HG03469 (cell line): ENCODE data around the gene PARD3B.

Source experiments
- ATAC-seq: cut with Tn5 transposase; IDR thresholded peaks from one replicate; pipeline ENCODE4 v1.9.1; 2021; ENCODE audit warnings: mild to moderate bottlenecking, moderate library complexity, moderate number of reproducible peaks; ENCODE audit not compliant: unreplicated experiment

Gene PARD3B

DNA sequence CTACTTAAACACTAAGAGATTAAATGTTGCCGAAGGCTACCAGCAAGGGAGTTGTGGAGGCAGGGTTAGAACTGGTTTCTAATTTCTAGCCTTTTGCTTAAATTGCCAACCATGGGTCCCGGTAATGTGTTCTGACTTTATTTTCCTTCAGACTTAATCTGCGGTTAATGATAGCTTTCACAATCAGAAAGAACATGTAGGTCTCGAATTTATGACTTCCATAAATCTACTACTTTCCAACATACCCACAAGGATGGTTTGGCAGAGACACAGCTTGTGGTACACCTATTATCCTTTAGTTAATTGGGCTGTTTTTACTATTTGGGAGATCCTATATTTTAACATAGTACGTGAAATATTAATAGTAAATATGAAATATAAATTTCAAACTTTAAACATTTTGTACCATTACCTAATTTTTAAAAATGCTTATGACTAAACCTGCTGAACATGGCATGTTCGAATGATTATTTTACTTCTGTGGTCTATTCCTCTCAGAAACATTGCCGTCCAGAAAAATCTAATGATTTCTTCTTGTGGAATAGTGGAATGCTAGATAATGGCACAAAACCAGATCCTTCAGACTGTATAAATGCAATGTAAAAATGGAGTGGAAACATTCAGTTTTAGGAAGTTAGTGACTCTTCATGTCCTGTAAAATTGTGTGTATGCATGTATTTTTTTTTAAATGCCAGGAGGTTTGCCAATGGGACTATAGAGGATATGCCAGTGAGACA is 41.3 kb downstream of the PARD3B start:
- no peak for ATAC-seq

DNA sequence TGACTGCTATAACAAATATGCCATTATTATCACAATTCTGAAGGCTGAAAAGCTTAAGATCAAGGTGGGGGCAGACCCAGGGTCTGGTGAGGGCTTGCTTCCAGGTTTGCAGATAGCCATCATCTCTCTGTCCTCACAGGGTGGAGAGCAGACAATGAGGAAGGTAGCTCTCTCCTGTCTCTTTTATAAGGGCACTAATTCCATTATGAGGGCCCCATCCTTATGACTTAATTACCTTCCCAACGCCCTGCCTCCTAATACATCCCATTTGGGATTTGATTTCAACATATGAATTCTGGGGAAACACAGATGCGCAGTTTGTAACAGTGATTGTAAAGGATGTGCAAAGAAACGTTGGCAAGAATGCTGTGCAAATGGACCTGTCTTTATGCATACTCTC is 44.8 kb downstream of the PARD3B start:
- ATAC-seq, result no peak

DNA sequence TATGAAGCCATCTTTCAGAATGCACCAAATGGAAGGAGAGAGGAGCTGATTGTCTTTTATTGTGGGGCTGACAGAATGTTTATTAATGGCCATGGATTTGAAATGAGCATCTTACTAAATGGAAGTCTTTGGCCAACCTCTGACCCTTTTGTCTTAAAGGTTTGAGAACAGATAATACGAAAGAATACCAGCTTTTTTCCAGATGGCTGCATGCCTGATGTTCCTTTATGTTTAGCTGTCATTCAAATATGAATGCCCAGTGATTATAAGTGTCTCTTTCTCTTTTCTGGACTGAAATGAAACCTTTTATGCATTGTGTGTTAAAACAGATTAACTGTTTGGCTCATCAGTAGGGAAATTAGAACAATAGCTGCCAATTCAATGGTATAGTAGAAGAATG is 46.0 kb downstream of the PARD3B start:
- ATAC-seq, result no peak

DNA sequence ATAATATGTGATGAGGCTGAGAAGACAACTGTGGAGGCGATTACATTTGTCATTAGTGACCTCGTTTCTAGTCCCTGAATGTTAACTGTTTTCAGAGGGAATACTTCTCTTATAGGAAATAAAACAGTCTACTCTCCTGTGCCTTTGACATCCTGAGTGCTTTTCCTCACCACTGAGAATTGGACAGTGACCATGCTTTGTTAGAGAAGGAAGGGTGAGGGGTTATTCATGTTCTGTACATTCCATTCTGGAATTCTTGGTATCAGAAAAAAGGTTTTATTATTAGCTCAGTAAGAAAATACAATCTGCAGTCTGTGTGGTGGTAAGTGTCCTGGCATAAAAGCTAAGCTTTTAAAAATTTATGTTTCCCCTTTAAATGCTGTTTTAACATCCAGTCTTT is 58.8 kb downstream of the PARD3B start:
- ATAC-seq, result no peak

DNA sequence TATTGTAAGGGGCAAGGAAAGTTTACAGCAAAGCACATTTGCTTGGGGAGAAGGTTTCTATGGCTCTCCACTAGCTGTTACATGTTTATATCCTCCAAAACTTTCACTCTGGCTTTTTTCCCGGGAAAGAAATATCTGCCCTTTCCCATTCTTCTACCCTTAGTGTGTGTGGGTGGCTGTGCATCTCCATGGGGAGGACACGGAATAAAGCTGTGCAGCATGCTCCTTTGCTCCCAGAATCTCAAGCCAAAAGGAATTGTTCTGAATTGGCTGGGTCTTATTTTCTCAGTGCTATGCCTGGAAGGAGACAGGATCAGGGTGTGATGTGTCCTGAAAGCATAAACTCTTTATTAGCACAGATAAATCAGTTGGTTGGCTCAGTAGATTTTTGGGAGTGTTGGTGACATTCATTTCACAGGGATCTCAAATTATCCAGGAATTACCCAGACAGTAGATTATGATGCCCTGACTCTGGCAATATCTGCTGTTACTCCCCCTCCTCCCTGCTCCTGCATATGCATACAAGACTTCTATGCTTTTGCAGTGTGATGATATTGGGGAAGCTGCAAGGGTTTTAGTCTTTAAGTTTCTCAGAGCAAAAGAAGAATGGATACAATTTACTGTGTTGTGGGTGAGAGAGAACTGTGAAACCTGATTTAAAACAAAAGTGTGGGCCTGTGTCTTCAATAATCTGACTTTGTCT is 63.1 kb downstream of the PARD3B start:
- ATAC-seq, result no peak

DNA sequence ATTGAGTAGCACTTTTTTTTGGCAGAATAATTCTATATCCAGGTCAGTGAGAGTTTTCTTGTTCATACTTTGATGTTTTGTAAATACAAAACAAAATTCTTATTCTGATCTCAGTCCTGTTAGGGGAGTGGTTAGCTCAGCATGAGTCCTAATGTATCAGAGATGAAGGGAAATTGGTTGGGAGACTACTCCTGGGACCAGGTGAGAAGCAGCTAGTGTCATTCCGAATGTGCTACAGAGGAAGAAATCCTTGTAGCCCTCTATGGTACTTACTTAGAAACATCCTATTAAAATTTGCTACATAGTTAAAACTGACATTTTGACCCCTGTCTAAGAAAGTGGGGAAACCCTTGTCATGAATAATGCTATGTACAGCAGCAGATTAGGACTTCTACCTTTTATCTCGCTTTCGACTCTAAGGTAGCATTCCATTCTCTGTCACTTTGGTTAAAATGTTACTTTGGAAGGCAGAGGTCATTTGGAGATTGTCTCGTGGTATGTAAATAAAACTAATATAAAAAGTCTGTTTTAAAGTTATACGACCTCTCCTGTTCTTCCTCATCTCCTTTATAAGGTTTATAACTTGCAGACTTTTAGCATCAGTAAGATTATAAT is 65.8 kb downstream of the PARD3B start:
- no peak for ATAC-seq

DNA sequence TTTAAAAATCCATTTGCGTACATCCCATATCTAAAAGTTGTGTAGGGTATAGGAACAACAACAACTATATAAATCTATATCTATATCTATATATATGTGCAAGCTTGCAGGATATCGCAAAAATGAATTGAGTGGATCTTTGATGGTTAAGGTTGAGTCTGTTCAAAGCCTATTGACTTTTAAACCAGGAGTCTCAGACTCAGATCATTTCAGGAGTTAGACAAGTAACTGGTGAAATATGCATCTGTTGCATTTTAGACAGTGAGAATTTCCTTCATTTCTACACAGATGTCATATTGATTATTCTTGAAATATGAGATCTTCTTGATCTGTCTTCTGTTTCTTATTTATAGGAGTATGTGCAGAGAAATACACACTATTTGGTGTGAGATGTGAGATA is 66.5 kb downstream of the PARD3B start:
- ATAC-seq, result no peak

DNA sequence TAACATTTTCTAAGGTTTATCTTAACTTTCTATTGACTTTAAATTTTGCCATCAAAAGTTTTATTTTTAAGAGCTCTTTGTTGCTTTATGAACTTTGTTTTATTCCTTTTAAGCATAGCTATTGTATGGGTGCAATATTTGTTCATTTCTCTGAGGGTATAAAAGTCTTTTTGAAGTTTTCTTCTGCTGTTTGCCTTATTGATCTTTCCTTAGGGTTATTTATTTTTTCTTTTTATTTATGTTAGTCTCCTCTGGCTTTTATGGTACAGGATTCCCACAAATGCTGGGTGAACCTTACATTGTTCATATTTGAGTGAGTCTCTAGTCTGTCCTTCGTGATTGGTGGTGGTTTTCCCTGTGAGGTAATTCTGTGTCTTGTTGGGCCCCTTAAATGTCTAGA is 68.4 kb downstream of the PARD3B start:
- no peak for ATAC-seq

DNA sequence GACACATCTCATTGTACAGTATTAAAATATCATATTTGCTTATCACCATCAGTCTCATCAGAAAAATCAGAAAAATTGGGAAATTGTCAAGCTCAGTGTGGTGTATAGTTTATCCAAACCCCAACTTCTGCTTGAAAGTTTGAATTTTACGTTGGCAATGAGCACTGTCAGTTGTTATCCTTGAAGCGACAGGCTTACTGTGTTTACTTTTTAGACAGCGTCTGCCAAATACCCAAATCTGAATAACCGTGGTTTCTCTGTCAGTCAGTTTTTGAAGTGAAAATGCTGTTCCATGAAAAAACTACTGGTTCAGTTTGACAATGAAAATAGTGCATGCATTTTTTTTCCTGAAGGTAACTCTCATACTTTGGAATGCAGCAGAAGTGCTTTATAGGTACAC is 70.2 kb downstream of the PARD3B start:
- ATAC-seq, result no peak

DNA sequence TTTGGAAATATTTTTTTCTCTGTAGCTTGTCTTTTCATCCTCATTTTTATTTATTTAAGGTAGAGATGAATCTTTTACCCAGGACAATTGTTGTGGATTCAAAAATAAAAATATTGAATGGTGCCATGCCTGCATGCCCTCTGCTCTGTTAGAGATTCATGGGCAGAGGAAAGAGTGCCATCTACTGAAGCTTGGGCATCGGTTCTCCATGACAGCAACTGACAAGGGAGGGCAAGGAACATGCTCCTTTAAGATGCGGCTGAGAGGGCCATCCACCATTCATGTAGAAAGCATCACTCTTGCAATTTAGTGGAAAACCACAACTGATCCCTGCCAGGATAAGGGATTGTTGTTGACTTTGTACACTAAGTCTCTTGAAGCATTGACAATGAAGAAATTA is 79.9 kb downstream of the PARD3B start:
- ATAC-seq, result no peak

DNA sequence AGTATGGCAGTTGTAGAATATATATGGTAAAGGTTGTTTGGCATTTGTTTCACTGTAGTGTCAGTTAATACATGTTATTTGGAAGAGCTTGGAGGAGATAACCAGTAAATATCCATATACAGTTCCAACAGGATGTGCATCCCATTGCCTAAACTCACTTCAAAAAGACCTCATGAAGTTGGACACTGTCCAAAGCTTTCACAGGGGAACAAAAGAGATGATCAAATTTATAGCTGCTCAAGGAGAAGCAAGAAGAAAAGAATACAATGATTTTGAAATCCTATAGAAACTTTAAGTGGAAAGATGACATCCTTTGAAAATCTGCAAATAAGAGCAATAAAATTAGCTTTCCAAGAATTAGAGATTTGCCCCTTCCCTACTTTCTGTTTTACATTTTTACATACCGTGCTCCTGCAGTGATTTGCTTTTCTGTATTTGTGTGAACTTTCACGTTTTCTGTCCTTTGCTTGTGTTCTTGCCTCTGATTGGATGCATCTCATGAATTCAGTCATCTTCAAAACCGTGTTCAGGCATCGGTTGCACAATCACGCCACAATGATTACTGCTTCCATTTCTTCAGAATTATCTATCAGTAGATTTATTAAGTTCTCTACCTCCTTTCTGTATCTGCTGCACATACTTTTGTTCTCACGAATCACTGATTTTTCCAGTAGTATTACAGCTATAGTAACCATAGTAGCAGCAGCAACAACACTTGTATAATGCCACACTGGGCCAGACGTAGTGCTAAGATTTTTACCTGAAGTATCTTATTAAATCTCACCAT is 83.8 kb downstream of the PARD3B start:
- no peak for ATAC-seq

DNA sequence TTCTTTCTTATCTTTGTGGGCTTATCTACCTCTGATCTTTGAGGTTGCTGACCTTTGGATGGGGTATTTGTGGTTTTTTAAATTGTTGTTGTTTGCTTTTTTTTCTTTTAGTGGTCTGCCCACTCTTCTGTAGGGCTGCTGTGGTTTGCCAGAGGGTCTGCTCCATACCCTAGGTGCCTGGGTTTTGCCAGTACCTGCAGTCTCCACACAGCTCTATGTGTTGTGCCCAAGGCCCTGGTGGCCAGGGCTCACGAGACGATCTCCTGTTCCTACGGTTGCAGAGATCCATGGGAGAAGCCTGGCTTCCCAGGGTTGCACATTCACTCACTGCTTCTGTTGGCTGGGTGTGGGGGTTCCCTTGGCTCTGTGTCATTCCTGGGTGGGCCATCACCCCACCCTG is 87.1 kb downstream of the PARD3B start:
- ATAC-seq, result no peak

DNA sequence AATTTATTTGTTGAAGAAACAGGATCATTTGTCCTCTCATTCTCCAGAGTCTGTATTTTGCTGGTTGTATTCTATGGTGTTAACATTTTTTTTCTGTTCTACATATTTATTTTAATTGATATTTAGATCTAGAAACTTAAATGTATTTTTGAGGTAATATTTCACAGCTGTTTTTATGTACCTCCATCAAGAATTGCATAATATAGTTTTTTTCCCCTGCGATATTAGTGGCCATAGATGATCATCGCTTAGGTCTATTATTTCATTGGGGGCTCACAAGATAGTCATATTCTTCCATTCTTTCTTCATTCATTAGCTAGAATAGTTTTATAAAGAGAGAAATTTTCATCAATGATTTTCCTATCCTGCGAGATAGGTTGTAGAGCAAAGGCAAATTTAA is 89.3 kb downstream of the PARD3B start:
- no peak for ATAC-seq

DNA sequence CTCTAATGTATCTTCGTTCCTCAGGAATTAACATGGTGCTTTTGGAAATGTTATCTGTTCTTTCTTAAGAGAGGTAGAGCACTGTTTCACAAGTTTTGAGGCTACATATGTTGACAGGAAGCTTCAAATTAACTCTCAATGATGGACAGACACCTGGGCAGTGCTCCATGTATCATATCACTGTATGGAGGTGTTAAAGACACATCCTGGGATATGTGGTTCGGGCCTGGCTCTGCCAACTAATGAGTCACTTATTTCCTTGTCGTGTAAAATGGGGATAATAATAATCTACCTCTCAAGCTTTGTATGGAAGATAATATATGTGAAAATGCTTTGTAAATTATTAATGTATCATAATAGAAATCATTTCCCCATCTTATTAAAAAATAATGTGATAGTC is 90.2 kb downstream of the PARD3B start:
- no peak for ATAC-seq

DNA sequence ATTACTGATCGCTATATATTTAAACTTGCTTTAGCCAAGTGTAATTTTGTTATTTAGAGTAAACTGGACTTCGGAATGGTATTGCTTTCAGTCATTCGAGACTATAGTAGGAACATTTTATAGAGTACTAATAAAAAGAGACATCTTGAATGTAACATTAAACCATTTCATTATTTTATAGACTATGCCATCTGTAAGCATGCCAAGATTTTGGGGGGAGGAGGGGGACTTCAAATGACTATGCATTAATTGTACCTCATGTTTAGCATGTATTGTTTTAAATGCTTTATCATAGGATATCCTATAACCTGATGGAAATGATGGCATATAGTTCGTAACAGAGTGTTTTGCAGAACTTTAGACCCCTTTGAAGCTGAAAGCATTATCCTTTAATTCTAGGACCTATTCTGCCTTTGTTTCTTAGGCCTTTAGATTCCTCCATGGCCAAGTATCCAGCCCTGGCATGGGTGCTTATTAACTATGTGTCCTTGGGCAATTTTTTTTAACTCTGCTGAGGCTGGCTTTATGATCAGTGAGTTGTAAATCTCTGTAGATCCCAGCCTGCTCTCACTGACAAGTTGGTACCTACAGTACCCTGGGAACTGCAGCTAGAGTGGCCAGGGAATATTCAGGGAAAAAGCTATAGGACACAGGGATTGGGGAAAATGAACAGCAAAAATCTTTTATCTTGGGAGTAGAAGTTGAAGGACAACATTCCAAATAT is 93.4 kb downstream of the PARD3B start:
- ATAC-seq, result no peak

DNA sequence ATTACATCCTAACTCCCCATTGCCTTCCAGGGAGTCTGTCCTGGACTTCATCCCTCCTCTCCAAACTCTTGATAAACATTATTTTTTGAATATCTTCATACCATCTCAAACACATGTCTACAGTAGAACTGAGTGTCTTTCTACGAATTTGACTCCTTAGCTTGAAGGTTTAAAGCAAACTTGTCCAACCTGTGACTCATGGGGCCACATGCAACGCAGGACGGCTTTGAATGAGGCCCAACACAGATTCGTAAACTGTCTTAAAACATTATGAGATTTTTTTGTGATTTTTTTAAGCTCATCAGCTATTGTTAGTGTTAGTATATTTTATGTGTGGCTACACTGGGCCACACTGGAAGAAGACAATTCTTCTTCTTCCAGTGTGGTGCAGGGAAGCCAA is 98.1 kb downstream of the PARD3B start:
- ATAC-seq, result no peak

DNA sequence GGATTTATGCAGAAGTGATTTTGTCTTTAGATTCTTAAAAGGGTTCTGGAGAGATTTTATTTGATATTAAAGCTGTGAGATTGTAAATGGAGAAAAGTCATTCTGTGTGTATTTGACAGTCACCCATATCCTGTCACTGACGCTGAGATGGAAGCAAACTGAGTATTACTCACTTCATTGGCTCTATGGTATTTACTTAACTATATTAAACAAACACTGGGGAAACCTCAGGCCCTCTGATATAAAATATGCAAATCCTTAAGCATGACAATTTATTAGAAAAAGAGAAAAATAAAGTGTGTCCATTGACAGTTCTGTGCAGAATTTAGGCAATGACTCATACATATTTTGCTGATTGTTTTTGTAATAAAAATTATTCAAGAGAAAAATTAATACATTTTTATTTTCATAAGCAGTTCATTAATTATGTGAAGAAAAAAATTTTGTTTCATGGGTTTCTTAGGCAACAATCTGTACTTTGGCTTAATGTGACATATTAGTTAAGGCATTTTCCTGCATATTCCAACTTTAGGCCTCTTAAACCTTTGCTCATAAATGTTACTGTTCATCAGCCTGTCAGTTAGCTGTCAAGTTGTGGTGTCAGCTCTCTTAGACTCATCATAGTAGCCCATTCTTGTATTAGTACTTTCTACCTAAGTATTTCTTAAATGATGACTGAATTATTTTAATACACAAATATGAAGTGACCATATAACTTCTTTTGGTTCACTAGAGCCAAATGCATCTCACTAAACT is 99.9 kb downstream of the PARD3B start:
- ATAC-seq, result no peak

DNA sequence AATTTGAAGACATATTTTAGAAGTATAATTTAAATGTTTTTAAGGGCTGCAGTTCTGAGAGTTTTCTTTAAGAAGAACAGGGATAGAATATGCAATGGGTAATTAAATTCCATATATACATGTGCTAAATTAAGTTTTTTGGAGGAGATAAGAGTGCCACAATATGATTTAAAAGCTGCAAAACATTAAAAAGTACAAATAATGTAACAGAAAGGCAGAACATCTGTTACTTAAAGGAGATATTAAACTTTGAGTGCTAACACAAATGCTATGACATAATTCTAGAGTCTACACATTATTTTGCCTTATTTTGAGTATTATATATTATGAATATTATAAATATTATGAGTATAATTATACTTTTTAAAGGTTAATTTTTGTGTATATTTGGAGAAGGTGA is 102.4 kb downstream of the PARD3B start:
- no peak for ATAC-seq

DNA sequence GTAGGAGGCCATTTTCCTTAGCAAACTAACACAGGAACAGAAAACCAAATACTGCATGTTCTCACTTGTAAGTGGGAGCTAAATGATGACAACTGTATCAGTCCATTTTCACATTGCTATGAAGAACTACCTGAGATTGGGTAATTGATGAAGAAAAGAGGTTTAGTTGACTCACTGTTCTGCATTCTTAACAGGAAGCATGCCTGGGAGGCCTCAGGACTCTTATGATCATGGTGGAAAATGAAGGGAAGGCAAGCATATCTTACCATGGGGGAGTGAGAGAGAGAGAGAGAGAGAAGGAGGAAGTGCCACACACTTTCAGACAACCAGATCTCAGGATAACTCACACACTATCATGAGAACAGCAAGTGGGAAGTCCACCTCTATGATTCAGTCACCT is 105.3 kb downstream of the PARD3B start:
- ATAC-seq, result no peak

DNA sequence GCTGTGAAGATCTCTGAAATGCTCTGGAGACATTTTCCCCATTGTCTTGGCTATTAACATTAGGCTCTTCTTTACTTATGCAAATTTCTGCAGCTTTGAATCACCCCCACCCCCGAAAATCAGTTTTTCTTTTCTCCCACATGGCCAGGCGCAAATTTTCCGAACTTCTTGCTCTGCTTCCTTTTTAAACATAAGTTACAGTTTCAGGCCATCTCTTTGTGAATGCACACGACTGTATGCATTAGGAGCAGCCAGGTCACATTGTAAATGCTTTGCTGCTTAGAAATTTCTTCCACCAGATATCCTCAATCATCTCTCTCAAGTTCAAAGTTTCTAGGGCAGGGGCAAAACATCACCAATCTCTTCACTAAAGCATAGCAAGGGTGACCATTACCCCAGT is 106.8 kb downstream of the PARD3B start:
- ATAC-seq, result no peak
